Activated T-cell treated with anti-CD3 and anti-CD28 coated beads, Interleukin-2, amount 50 U/mL, for 72 hours (primary cell): ENCODE data around the gene GAGE12H. TPM values are rescaled to one million over a fixed set of nuclear protein-coding genes. Genes with fewer than 3 reads are reported as not detected.
"Not testable (repeated sequence)": the region's sequence is repeated elsewhere in the genome, so short reads cannot be mapped to it uniquely, and the experiment has no call there.

ENCODE experiments used
- ATAC-seq, 2 donors: fragments of 150-1000 bp; cut with Tn5 transposase; replicated peaks in 1 of 2; 2 replicates each; pipeline ENCODE4 v1.10.0; 2021; ENCODE audit warnings: moderate library complexity in 2 of 2, mild to moderate bottlenecking in 1 of 2
- DNase-seq, 2 donors: peaks; one replicate each; pipeline ENCODE4 v3.0.0; 2021 to 2022; ENCODE audit warnings: mixed read lengths in 1 of 2
- H3K27ac Mint-ChIP-seq: one replicate; pipeline ENCODE4 v1.8.0; 2022; ENCODE audit warnings: mild to moderate bottlenecking, moderate library complexity, mixed read lengths
- H3K27me3 Mint-ChIP-seq: one replicate; pipeline ENCODE4 v1.8.0; 2022; ENCODE audit warnings: low read depth, mixed read lengths
- H3K36me3 Mint-ChIP-seq, 2 donors: one replicate each; pipeline ENCODE4 v1.8.0; 2022; ENCODE audit warnings: mixed read lengths in 2 of 2, mild to moderate bottlenecking in 1 of 2; ENCODE audit not compliant: insufficient read depth in 2 of 2
- H3K4me1 Mint-ChIP-seq: one replicate; pipeline ENCODE4 v1.8.0; 2022; ENCODE audit warnings: low read depth, mixed read lengths
- H3K4me3 Mint-ChIP-seq, 2 donors: one replicate each; pipeline ENCODE4 v1.8.0; 2022; ENCODE audit warnings: mild to moderate bottlenecking in 2 of 2, mixed read lengths in 2 of 2, moderate library complexity in 2 of 2
- H3K9me3 Mint-ChIP-seq, 2 donors: one replicate each; pipeline ENCODE4 v1.8.0; 2022; ENCODE audit warnings: mixed read lengths in 2 of 2
- total RNA-seq, 2 donors: library from RNA; stranded (reverse); gene quantifications; one replicate each; pipeline ENCODE4 v1.2.3, GENCODE V29; 2022

The GAGE12H gene
- total RNA-seq = not detected

DNA sequence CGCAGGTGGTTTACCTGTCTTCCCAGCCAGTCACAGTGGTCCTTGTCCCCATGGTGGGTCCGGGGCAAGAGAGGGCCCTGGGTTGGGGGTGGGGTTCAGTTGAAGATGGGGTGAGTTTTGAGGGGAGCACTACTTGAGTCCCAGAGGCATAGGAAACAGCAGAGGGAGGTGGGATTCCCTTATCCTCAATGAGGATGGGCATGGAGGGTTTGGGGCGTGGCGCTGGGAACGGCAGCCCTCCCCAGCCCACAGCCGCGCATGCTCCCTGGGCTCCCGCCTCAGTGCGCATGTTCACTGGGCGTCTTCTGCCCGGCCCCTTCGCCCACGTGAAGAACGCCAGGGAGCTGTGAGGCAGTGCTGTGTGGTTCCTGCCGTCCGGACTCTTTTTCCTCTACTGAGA is at the start of gene GAGE12H:
TSS of gene GAGE12H (plus strand) at position 301 of the 400 bp plus-strand sequence. CDS start 1,155 bp downstream, outside the sequence.
- H3K27me3 Mint-ChIP-seq, H3K27ac Mint-ChIP-seq, H3K36me3 Mint-ChIP-seq, ATAC-seq, H3K4me3 Mint-ChIP-seq, H3K9me3 Mint-ChIP-seq, H3K4me1 Mint-ChIP-seq, DNase-seq: not testable (repeated sequence)

- H3K27ac Mint-ChIP-seq, DNase-seq, H3K4me3 Mint-ChIP-seq, ATAC-seq, H3K9me3 Mint-ChIP-seq, H3K36me3 Mint-ChIP-seq, H3K4me1 Mint-ChIP-seq, H3K27me3 Mint-ChIP-seq: not testable (repeated sequence)
Observed at GRCh38 chrX:49531877-49532276, 47.9 kb upstream of the GAGE12H start, which contains the start of gene GAGE12C. GAGE12C (plus strand) TSS chrX:49532177; CDS start chrX:49533332, 1,155 bp downstream.

DNA sequence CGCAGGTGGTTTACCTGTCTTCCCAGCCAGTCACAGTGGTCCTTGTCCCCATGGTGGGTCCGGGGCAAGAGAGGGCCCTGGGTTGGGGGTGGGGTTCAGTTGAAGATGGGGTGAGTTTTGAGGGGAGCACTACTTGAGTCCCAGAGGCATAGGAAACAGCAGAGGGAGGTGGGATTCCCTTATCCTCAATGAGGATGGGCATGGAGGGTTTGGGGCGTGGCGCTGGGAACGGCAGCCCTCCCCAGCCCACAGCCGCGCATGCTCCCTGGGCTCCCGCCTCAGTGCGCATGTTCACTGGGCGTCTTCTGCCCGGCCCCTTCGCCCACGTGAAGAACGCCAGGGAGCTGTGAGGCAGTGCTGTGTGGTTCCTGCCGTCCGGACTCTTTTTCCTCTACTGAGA is 38.3 kb upstream of the GAGE12H start, which contains the start of gene GAGE12D:
TSS of gene GAGE12D (plus strand) at position 301 of the 400 bp plus-strand sequence. CDS start 1,155 bp downstream, outside the sequence.
- not testable (repeated sequence) for H3K4me3 Mint-ChIP-seq, H3K4me1 Mint-ChIP-seq, H3K9me3 Mint-ChIP-seq, H3K36me3 Mint-ChIP-seq, ATAC-seq, H3K27me3 Mint-ChIP-seq, DNase-seq, H3K27ac Mint-ChIP-seq

DNA sequence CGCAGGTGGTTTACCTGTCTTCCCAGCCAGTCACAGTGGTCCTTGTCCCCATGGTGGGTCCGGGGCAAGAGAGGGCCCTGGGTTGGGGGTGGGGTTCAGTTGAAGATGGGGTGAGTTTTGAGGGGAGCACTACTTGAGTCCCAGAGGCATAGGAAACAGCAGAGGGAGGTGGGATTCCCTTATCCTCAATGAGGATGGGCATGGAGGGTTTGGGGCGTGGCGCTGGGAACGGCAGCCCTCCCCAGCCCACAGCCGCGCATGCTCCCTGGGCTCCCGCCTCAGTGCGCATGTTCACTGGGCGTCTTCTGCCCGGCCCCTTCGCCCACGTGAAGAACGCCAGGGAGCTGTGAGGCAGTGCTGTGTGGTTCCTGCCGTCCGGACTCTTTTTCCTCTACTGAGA is 28.8 kb upstream of the GAGE12H start, which contains the start of gene GAGE12E:
TSS of gene GAGE12E (plus strand) at position 301 of the 400 bp plus-strand sequence. CDS start 1,155 bp downstream, outside the sequence.
- not testable (repeated sequence) for H3K4me3 Mint-ChIP-seq, DNase-seq, H3K4me1 Mint-ChIP-seq, H3K36me3 Mint-ChIP-seq, H3K9me3 Mint-ChIP-seq, ATAC-seq, H3K27me3 Mint-ChIP-seq, H3K27ac Mint-ChIP-seq

- not testable (repeated sequence) for H3K9me3 Mint-ChIP-seq, DNase-seq, H3K4me3 Mint-ChIP-seq, H3K4me1 Mint-ChIP-seq, H3K27ac Mint-ChIP-seq, H3K36me3 Mint-ChIP-seq, H3K27me3 Mint-ChIP-seq, ATAC-seq
Observed at GRCh38 chrX:49560542-49560941, 19.2 kb upstream of the GAGE12H start, which contains the start of gene GAGE12F. GAGE12F (plus strand) TSS chrX:49560842; CDS start chrX:49561997, 1,155 bp downstream.

- not testable (repeated sequence) for ATAC-seq, H3K36me3 Mint-ChIP-seq, H3K4me3 Mint-ChIP-seq, DNase-seq, H3K27ac Mint-ChIP-seq, H3K4me1 Mint-ChIP-seq, H3K9me3 Mint-ChIP-seq, H3K27me3 Mint-ChIP-seq
Observed at GRCh38 chrX:49568728-49569127, 11.0 kb upstream of the GAGE12H start.

GRCh38 chrX:49569152-49569551 is 10.6 kb upstream of the GAGE12H start:
- ATAC-seq, H3K27ac Mint-ChIP-seq, H3K4me1 Mint-ChIP-seq, H3K36me3 Mint-ChIP-seq, H3K9me3 Mint-ChIP-seq, DNase-seq, H3K4me3 Mint-ChIP-seq, H3K27me3 Mint-ChIP-seq: not testable (repeated sequence)

- not testable (repeated sequence) for H3K9me3 Mint-ChIP-seq, ATAC-seq, H3K27ac Mint-ChIP-seq, H3K4me1 Mint-ChIP-seq, H3K4me3 Mint-ChIP-seq, H3K36me3 Mint-ChIP-seq, DNase-seq, H3K27me3 Mint-ChIP-seq
Observed at GRCh38 chrX:49570100-49570499, 9.6 kb upstream of the GAGE12H start, which contains the start of gene GAGE12G. GAGE12G (plus strand) TSS chrX:49570400; CDS start chrX:49571555, 1,155 bp downstream.

- H3K27me3 Mint-ChIP-seq, H3K36me3 Mint-ChIP-seq, H3K9me3 Mint-ChIP-seq, H3K4me3 Mint-ChIP-seq, H3K4me1 Mint-ChIP-seq, DNase-seq, ATAC-seq, H3K27ac Mint-ChIP-seq: not testable (repeated sequence)
Observed at GRCh38 chrX:49589196-49589595, 9.4 kb downstream of the GAGE12H start, which contains the start of gene GAGE2A. GAGE2A (plus strand) TSS chrX:49589496; CDS start chrX:49590651, 1,155 bp downstream.

- H3K36me3 Mint-ChIP-seq = not testable (repeated sequence)
- DNase-seq = peak; percentile 2 to 3
Observed at GRCh38 chrX:49589769-49590478, 10.2 kb downstream of the GAGE12H start.

DNA sequence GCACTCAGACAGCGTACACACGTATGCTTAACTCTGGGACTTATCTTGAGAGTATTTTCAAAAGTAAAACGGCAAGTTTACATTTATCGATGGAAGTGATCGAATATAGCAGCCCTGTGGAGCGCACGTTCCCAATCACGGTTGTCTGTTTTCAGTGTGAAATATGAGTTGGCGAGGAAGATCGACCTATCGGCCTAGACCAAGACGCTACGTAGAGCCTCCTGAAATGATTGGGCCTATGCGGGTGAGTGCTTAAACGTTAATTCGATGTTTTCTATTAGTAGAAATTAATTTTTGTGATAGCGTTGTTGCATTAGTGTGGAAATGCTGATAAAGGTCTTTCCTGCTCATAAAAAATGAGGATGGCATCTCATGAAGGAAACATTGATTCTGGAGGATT is 10.7 kb downstream of the GAGE12H start:
- not testable (repeated sequence) for H3K27ac Mint-ChIP-seq, H3K4me1 Mint-ChIP-seq, DNase-seq, H3K36me3 Mint-ChIP-seq, H3K27me3 Mint-ChIP-seq, H3K4me3 Mint-ChIP-seq, H3K9me3 Mint-ChIP-seq, ATAC-seq

More at GRCh38 chrX:49589769-49590478, 10.2 kb downstream of the GAGE12H start:
- not testable (repeated sequence) for H3K9me3 Mint-ChIP-seq, H3K27ac Mint-ChIP-seq, H3K4me1 Mint-ChIP-seq, ATAC-seq, H3K4me3 Mint-ChIP-seq, H3K27me3 Mint-ChIP-seq

GRCh38 chrX:49598720-49599119 is 19.0 kb downstream of the GAGE12H start, which contains the start of gene GAGE1:
GAGE1 (plus strand) TSS chrX:49599020; CDS start chrX:49600175, 1,155 bp downstream.
- not testable (repeated sequence) for ATAC-seq, H3K9me3 Mint-ChIP-seq, H3K4me1 Mint-ChIP-seq, H3K27me3 Mint-ChIP-seq, H3K36me3 Mint-ChIP-seq, H3K4me3 Mint-ChIP-seq, H3K27ac Mint-ChIP-seq, DNase-seq

DNA sequence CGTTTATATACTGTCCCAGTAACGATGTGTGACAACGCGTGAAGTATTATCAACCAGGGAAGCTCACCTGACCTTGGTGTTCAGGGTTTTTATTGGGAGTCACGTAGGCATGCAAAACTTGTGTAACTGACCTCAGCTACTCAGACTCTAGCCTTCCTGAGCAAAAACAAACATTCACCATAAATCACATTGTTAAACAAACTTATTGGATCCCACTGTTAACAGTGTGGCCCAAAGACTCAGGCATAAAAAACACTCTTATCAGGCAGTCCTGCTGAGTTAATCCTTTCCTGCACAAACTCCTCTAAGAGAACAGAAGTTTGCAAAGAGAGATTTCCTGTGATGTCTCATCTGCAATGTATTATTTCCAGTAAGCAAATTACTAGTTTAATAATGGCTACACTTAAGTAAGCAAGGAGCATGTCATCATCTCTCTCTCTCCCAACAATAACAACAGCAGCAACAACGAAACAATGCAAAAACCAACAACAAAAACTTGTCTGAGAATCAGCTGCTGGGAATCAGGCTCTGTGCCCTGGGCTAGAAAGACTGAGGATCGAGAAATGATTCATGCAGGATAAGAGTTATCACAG is 31.1 kb downstream of the GAGE12H start:
- H3K4me3 Mint-ChIP-seq = no peak overlapping the region
- peaks cover 12% of the 10 kb centered on the region for H3K27me3 Mint-ChIP-seq
- H3K27ac Mint-ChIP-seq = no peak overlapping the region
- ATAC-seq (no peak), DNase-seq (no peak)
- no peaks in the 10 kb centered on the region for H3K36me3 Mint-ChIP-seq
- no peaks in the 10 kb centered on the region for H3K4me1 Mint-ChIP-seq
- H3K9me3 Mint-ChIP-seq = peaks cover 0 to 2% of the 10 kb centered on the region in 2 donors
